ENCODE measurements around the gene PRR35.

DNA sequence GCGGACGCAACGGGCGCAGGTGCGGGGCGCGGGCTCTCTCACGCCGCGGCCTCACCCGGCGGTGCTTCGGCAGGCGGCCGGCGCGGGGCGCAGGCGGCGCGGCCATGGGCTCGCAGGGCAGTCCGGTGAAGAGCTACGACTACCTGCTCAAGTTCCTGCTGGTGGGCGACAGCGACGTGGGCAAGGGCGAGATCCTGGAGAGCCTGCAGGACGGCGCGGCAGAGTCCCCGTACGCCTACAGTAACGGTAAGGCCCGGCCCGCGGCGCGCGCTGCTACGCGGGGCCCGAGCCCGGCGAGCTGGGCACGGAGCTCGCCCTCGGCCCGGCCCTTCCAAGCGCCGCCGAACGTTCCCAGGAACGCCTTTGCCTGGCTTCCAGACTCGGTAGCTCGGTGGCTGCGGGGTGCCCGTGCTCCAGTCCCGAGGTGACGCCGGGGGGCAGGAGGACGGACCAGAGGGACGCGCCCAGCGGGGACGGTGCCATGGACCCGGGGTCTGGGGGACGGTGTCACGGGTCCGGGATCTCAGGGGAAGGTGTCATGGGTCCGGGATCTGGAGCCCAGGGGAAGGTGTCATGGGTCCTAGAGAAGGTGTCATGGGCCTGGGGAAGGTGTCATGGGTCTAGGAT lies 30.1 kb downstream of the PRR35 start:
- TF ChIP-seq POLR2AphosphoS5 (IDR thresholded peaks at IDR 0.05; ENCODE audit: low read depth, low read length), result no peak
- no peak for TF ChIP-seq TAF1 (IDR thresholded peaks at IDR 0.05; ENCODE audit: borderline replicate concordance, insufficient read depth, low read length)
- no peak for TF ChIP-seq REST (IDR thresholded peaks at IDR 0.05; ENCODE audit: insufficient read depth in 1 of 2, low read depth in 2 of 2, low read length in 2 of 2)
- no peak for TF ChIP-seq SIN3A (IDR thresholded peaks at IDR 0.05; ENCODE audit: borderline replicate concordance, insufficient read depth, low read length)
- TF ChIP-seq FOXP2 (optimal IDR thresholded peaks at IDR 0.05; ENCODE audit: borderline replicate concordance, extremely low read depth, extremely low read length, insufficient read depth), result no peak
